H1 (cell line): ENCODE data around the gene KLHDC4. TPM values are rescaled to one million over a fixed set of nuclear protein-coding genes. Genes with fewer than 3 reads are reported as not detected.

Experiments
- CTCF ChIA-PET: fragments of 300-600 bp; sonication (Branson Sonifier 250); formaldehyde crosslinking; loops from one replicate; lab custom pipeline; 2021; ENCODE audit not compliant: partially characterized antibody; lab: Charles Lee
- POLR2A ChIA-PET: fragments of 300-600 bp; sonication (Branson Sonifier 250); formaldehyde crosslinking; loops from one replicate; lab custom pipeline; 2021; ENCODE audit warnings: inconsistent platforms; ENCODE audit not compliant: partially characterized antibody; lab: Charles Lee
- DNase-seq, 2 experiments: peaks; one replicate each; pipeline versions ENCODE4 v3.0.0 to v3.0.0-alpha.2; 2010 to 2022; ENCODE audit warnings: low spot score in 2 of 2, low read depth in 1 of 2, mixed read lengths in 1 of 2
- FAIRE-seq: peaks from 2 replicates; lab custom pipeline; 2011; peaks lifted over from hg19 to GRCh38; lab: Jason Lieb, UNC
- H2AFZ ChIP-seq: 2 replicates; pipeline ENCODE4 v1.8.1; 2012; ENCODE audit warnings: low read length, inconsistent platforms
- H2AK5ac ChIP-seq: 2 replicates; pipeline ENCODE4 v1.6.1; 2013; ENCODE audit warnings: low read depth, low read length
- H2BK120ac ChIP-seq: replicated peaks from 2 replicates; pipeline ENCODE3; 2013; ENCODE audit warnings: low read depth, low read length, inconsistent platforms
- H2BK12ac ChIP-seq: 2 replicates; pipeline ENCODE4 v1.6.1; 2013; ENCODE audit warnings: low read depth, low read length
- H2BK15ac ChIP-seq: 2 replicates; pipeline ENCODE4 v1.6.1; 2013; ENCODE audit warnings: low read length
- H2BK20ac ChIP-seq: 2 replicates; pipeline ENCODE4 v1.6.1; 2013; ENCODE audit warnings: low read length
- H2BK5ac ChIP-seq: 2 replicates; pipeline ENCODE4 v1.6.1; 2013; ENCODE audit warnings: low read depth, low read length
- H3K14ac ChIP-seq: 2 replicates; pipeline ENCODE4 v1.6.1; 2013; ENCODE audit warnings: inconsistent platforms; ENCODE audit not compliant: insufficient read length
- H3K18ac ChIP-seq: 2 replicates; pipeline ENCODE4 v1.6.1; 2013; ENCODE audit warnings: low read length; ENCODE audit errors: extremely low read depth
- H3K23ac ChIP-seq: 2 replicates; pipeline ENCODE4 v1.6.1; 2013; ENCODE audit warnings: inconsistent platforms; ENCODE audit not compliant: insufficient read length
- H3K23me2 ChIP-seq: 2 replicates; pipeline ENCODE4 v1.6.1; 2013; ENCODE audit warnings: low read depth, low read length
- H3K27ac ChIP-seq: 2 replicates; pipeline ENCODE4 v1.6.1; 2011; ENCODE audit warnings: low read depth, low read length, inconsistent platforms
- H3K27me3 ChIP-seq, 4 experiments: replicated peaks in 1 of 4; 1 replicate in 1 of 4; 2 replicates in 3 of 4; pipeline versions ENCODE4 v1.6.1 to v1.8.1; 2011 to 2013; ENCODE audit warnings: low read length in 3 of 4, mild to moderate bottlenecking in 3 of 4, inconsistent platforms in 2 of 4, mixed read lengths in 2 of 4, moderate library complexity in 1 of 4; ENCODE audit not compliant: control insufficient read depth in 3 of 4, insufficient read depth in 3 of 4; ENCODE audit errors: extremely low read depth in 1 of 4
- H3K36me3 ChIP-seq, 4 experiments: 2 replicates each; pipeline versions ENCODE4 v1.6.1 to v1.8.1; 2011 to 2013; ENCODE audit warnings: mild to moderate bottlenecking in 4 of 4, low read length in 3 of 4, moderate library complexity in 2 of 4, control low read depth in 1 of 4, inconsistent platforms in 1 of 4; ENCODE audit not compliant: insufficient read depth in 4 of 4, control insufficient read depth in 2 of 4
- H3K4ac ChIP-seq: replicated peaks from 2 replicates; pipeline ENCODE3; 2013; ENCODE audit warnings: low read length, low read depth, mixed read lengths, inconsistent platforms; ENCODE audit not compliant: insufficient read length
- H3K4me1 ChIP-seq, 4 experiments: replicated peaks in 1 of 4; 1 replicate in 1 of 4; 2 replicates in 3 of 4; pipeline versions ENCODE4 v1.6.1 to v1.8.1; 2011 to 2013; ENCODE audit warnings: low read length in 3 of 4, inconsistent platforms in 2 of 4, mixed read lengths in 1 of 4; ENCODE audit not compliant: insufficient read depth in 4 of 4, control insufficient read depth in 3 of 4
- H3K4me2 ChIP-seq, 2 experiments: 2 replicates each; pipeline versions ENCODE4 v1.6.1 to v1.8.1; 2011 to 2013; ENCODE audit warnings: low read depth in 2 of 2, low read length in 2 of 2, control low read depth in 1 of 2, inconsistent platforms in 1 of 2, mild to moderate bottlenecking in 1 of 2; ENCODE audit not compliant: insufficient read depth in 1 of 2
- H3K4me3 ChIP-seq, 4 experiments: fragments of 200-600, 300-600 bp in 1 of 4; sonication (generic), shearing (Covaris generic), sonication (Bioruptor Twin) in 1 of 4; 2 replicates each; pipeline versions ENCODE4 v1.5.1 to v1.8.1; 2011 to 2016; ENCODE audit warnings: low read length in 4 of 4, low read depth in 3 of 4, control low read depth in 2 of 4, inconsistent platforms in 2 of 4, mild to moderate bottlenecking in 2 of 4, mixed read lengths in 1 of 4, moderate library complexity in 1 of 4; ENCODE audit not compliant: insufficient read depth in 2 of 4; ENCODE audit errors: extremely low read depth in 1 of 4
- H3K56ac ChIP-seq: replicated peaks from 2 replicates; pipeline ENCODE3; 2013; ENCODE audit warnings: low read depth, mild to moderate bottlenecking, mixed read lengths, low read length, inconsistent platforms; ENCODE audit not compliant: insufficient read length
- H3K79me1 ChIP-seq: 2 replicates; pipeline ENCODE4 v1.6.1; 2013; ENCODE audit warnings: low read depth, low read length, control low read depth
- H3K79me2 ChIP-seq, 2 experiments: 2 replicates each; pipeline versions ENCODE4 v1.6.1 to v1.8.1; 2012 to 2013; ENCODE audit warnings: low read length in 2 of 2, mild to moderate bottlenecking in 2 of 2, inconsistent platforms in 1 of 2; ENCODE audit not compliant: insufficient read depth in 2 of 2, control insufficient read depth in 1 of 2
- H3K9ac ChIP-seq, 4 experiments: replicated peaks in 1 of 4; 1 replicate in 1 of 4; 2 replicates in 3 of 4; pipeline versions ENCODE4 v1.6.1 to v1.8.1; 2011 to 2013; ENCODE audit warnings: low read depth in 3 of 4, low read length in 3 of 4, control low read depth in 2 of 4, mild to moderate bottlenecking in 2 of 4, moderate library complexity in 2 of 4, inconsistent platforms in 1 of 4; ENCODE audit errors: extremely low read depth in 1 of 4
- H3K9me3 ChIP-seq, 2 experiments: 2 replicates each; pipeline versions ENCODE4 v1.6.1 to v1.8.1; 2012 to 2013; ENCODE audit warnings: mild to moderate bottlenecking in 2 of 2, moderate library complexity in 2 of 2, control low read depth in 1 of 2, inconsistent platforms in 1 of 2, low read depth in 1 of 2, low read length in 1 of 2, mixed read lengths in 1 of 2; ENCODE audit not compliant: insufficient read depth in 2 of 2
- H4K20me1 ChIP-seq, 2 experiments: replicated peaks in 1 of 2; 2 replicates each; pipeline versions ENCODE3 to v1.8.1; 2011 to 2013; ENCODE audit warnings: inconsistent platforms in 2 of 2, low read length in 2 of 2, mild to moderate bottlenecking in 1 of 2; ENCODE audit not compliant: insufficient read depth in 2 of 2, control insufficient read depth in 1 of 2
- H4K5ac ChIP-seq: 2 replicates; pipeline ENCODE4 v1.6.1; 2013; ENCODE audit warnings: low read length, low read depth, mixed read lengths, inconsistent platforms; ENCODE audit not compliant: insufficient read length
- H4K8ac ChIP-seq: 2 replicates; pipeline ENCODE4 v1.8.0; 2013; ENCODE audit warnings: mild to moderate bottlenecking, moderate library complexity, low read length, inconsistent platforms; ENCODE audit not compliant: insufficient read depth; ENCODE audit errors: extremely low read depth
- H4K91ac ChIP-seq: replicated peaks from 2 replicates; pipeline ENCODE3; 2013; ENCODE audit warnings: low read length, mixed read lengths, inconsistent platforms; ENCODE audit not compliant: insufficient read length
- ASH2L ChIP-seq: fragments of 200-600, 300-600 bp; sonication (generic); IDR thresholded peaks from one replicate; pipeline ENCODE4 v1.7.1; 2017; ENCODE audit warnings: low read length
- CBX5 ChIP-seq: fragments of 300-800, 300-1000 bp; sonication (generic); IDR thresholded peaks from 2 replicates; pipeline ENCODE4 v1.7.1; 2016; ENCODE audit warnings: antibody characterized with exemption, low read length, low read depth
- CBX8 ChIP-seq: fragments of 300-800, 300-1000 bp; sonication (generic); IDR thresholded peaks from 2 replicates; pipeline ENCODE4 v1.7.1; 2016; ENCODE audit warnings: low read depth, low read length, borderline replicate concordance
- CHD2 ChIP-seq: IDR thresholded peaks from 2 replicates; pipeline ENCODE4 v1.6.1; 2012; ENCODE audit warnings: low read length, improper control_type of control experiment
- CREB1 ChIP-seq: IDR thresholded peaks from 2 replicates; pipeline ENCODE4 v1.6.1; 2012; ENCODE audit warnings: inconsistent platforms
- GTF2F1 ChIP-seq: IDR thresholded peaks from 2 replicates; pipeline ENCODE4 v1.6.1; 2012; ENCODE audit warnings: low read depth, low read length, improper control_type of control experiment, borderline replicate concordance
- JUND ChIP-seq: IDR thresholded peaks from 2 replicates; pipeline ENCODE4 v1.6.1; 2011; ENCODE audit warnings: mild to moderate bottlenecking, improper control_type of control experiment, low read length
- MAFK ChIP-seq: IDR thresholded peaks from 2 replicates; pipeline ENCODE4 v1.6.1; 2012; ENCODE audit warnings: low read depth, mild to moderate bottlenecking, improper control_type of control experiment, low read length
- RFX5 ChIP-seq: IDR thresholded peaks from 2 replicates; pipeline ENCODE4 v1.6.1; 2011; ENCODE audit warnings: low read depth, low read length, improper control_type of control experiment, borderline replicate concordance
- SIX5 ChIP-seq: IDR thresholded peaks from 2 replicates; pipeline ENCODE4 v1.6.1; 2011; ENCODE audit warnings: mild to moderate bottlenecking, low read depth, low read length
- SP1 ChIP-seq: IDR thresholded peaks from 2 replicates; pipeline ENCODE4 v1.6.1; 2011; ENCODE audit warnings: low read depth, low read length
- SP4 ChIP-seq: IDR thresholded peaks from 2 replicates; pipeline ENCODE4 v1.6.1; 2012; ENCODE audit warnings: low read length, inconsistent platforms
- SUZ12 ChIP-seq: fragments of 200-600 bp; sonication (generic); IDR thresholded peaks from 2 replicates; pipeline ENCODE4 v1.6.1; 2012; ENCODE audit warnings: mild to moderate bottlenecking, inconsistent platforms, low read length, moderate library complexity, mixed read lengths
- TAF1 ChIP-seq: IDR thresholded peaks from 2 replicates; pipeline ENCODE4 v1.6.1; 2011; ENCODE audit warnings: mild to moderate bottlenecking, low read depth, low read length
- TCF12 ChIP-seq: IDR thresholded peaks from 2 replicates; pipeline ENCODE4 v1.6.1; 2011; ENCODE audit warnings: low read depth, mild to moderate bottlenecking, low read length
- WGBS, 2 experiments: shearing (Covaris generic) in 1 of 2; methylation state at CpG; one replicate each; pipeline versions ENCODE4 v1.1.6 to v1.1.7; 2013 to 2015; ENCODE audit warnings: low lambda C conversion rate in 2 of 2, mixed read lengths in 2 of 2, inconsistent platforms in 1 of 2, low coverage in 1 of 2, missing lambda C conversion rate in 1 of 2; ENCODE audit not compliant: insufficient replicate concordance in 2 of 2, insufficient coverage in 1 of 2, insufficient read length in 1 of 2; ENCODE audit errors: extremely low coverage in 1 of 2, missing lambda C conversion rate in 1 of 2; 5-methylcytosine and 5-hydroxymethylcytosine counted together
- polyA plus RNA-seq, 7 experiments: library from polyadenylated mRNA; depleted of rRNA in 3 of 7; stranded (reverse) in 5 of 7; unstranded in 2 of 7; fragments of >200 nt in 5 of 7; fragments of 200-250 nt in 2 of 7; gene quantifications; 1 replicate in 5 of 7; 2 replicates in 1 of 7; 4 replicates in 1 of 7; pipeline versions ENCODE4 v1.2.1 to v1.2.3, GENCODE V29; 2011 to 2013; ENCODE audit warnings: missing spikeins in 2 of 7, mixed read lengths in 2 of 7
- total RNA-seq: library from RNA; stranded (reverse); fragmentation: NEBNext Ultra II Directional; extraction: Animal tissue kit (Norgen Biotek cat#: 25700); gene quantifications from 2 replicates; pipeline ENCODE4 v1.2.1, GENCODE V29; 2021
- TF ChIP-seq, protein P1 (sequence below): IDR thresholded peaks from 2 replicates; pipeline ENCODE4 v1.6.1; 2011; ENCODE audit warnings: low read depth, mild to moderate bottlenecking, low read length; ENCODE audit not compliant: insufficient read depth

KLHDC4 gene
- total and polyA plus RNA-seq, 2 of the 8 experiments (the other 6 are each of a cell fraction or from before 2014, with no cell fraction given) = 23.7 to 63.9 TPM

GRCh38 chr16:87677830-87678229, 88.0 kb downstream of the KLHDC4 start:
- Histone ChIP-seq H3K18ac (no peak overlapping the region), H2BK12ac (no peak overlapping the region), H3K56ac (no peak overlapping the region), H3K23ac (no peak overlapping the region), H2BK15ac (no peak overlapping the region), H3K4me2 (no peak overlapping the region), H3K4ac (no peak overlapping the region), H3K14ac (no peak overlapping the region), H3K9me3 (no peaks in the 10 kb centered on the region), H4K5ac (no peak overlapping the region), H4K91ac (no peak overlapping the region), H4K8ac (no peak overlapping the region), H3K4me1 (peaks cover 0 to 3% (median 1%) of the 10 kb centered on the region in 4 experiments; a peak in 3 of 7 replicates), H3K79me2 (no peaks in the 10 kb centered on the region), H3K27me3 (no peaks in the 10 kb centered on the region), H3K9ac (no peak overlapping the region), H4K20me1 (peaks cover 4 to 8% of the 10 kb centered on the region in 2 experiments), H3K23me2 (no peaks in the 10 kb centered on the region), H3K36me3 (no peaks in the 10 kb centered on the region; a peak in 1 of 8 replicates), H2BK120ac (no peak overlapping the region), H2AK5ac (no peak overlapping the region), H3K27ac (no peak overlapping the region), H3K79me1 (no peaks in the 10 kb centered on the region; the same call in 1 of the 2 replicates), H3K4me3 (no peak overlapping the region), H2BK5ac (no peak overlapping the region), H2AFZ (no peak overlapping the region), H2BK20ac (no peak overlapping the region)
- 94% methylated on average over 5 of the region's 5 CpGs; no CpG with 5 or more reads in 1 of the 2 experiments for WGBS, 2 experiments
- DNase-seq = no peak
- FAIRE-seq = no peak
- ChIA-PET CTCF (interaction anchor here (0.7 to 2.1 kb wide), 7 partner anchors 9 to 91 kb away, joined by 3 to 11 read pairs (median 3); no protein-coding TSS in a partner anchor), POLR2A (no interaction called here)
- TF ChIP-seq TCF12 (no peak), CREB1 (no peak), CBX8 (no peak), GTF2F1 (no peak), JUND (no peak), MAFK (no peak), ASH2L (no peak), SP4 (no peak), SP1 (no peak), TAF1 (no peak), CHD2 (no peak), CBX5 (no peak), RFX5 (no peak), SIX5 (no peak), SUZ12 (no peak)
- TF ChIP-seq, protein P1, sequence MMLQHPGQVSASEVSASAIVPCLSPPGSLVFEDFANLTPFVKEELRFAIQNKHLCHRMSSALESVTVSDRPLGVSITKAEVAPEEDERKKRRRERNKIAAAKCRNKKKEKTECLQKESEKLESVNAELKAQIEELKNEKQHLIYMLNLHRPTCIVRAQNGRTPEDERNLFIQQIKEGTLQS = no peak
